H9 (cell line): Measurements from ENCODE around the gene SYTL5. TPM values are rescaled to one million over a fixed set of nuclear protein-coding genes. Genes with fewer than 3 reads are reported as not detected.

Experiments
- DNase-seq: peaks from one replicate; pipeline ENCODE4 v3.0.0-alpha.2; 2017
- H2AFZ ChIP-seq: one replicate; pipeline ENCODE4 v1.6.1; 2013; ENCODE audit warnings: mild to moderate bottlenecking, low read length, control low read depth, moderate library complexity
- H2AK5ac ChIP-seq: 2 replicates; pipeline ENCODE4 v1.6.1; 2013; ENCODE audit warnings: low read length, control low read depth, mixed read lengths; ENCODE audit not compliant: insufficient read length
- H2BK120ac ChIP-seq: one replicate; pipeline ENCODE4 v1.6.1; 2013; ENCODE audit warnings: low read depth, mild to moderate bottlenecking, low read length, control low read depth, inconsistent platforms; ENCODE audit not compliant: poor library complexity, severe bottlenecking
- H2BK12ac ChIP-seq: 2 replicates; pipeline ENCODE4 v1.6.1; 2013; ENCODE audit warnings: low read length, control low read depth, mixed read lengths, low read depth; ENCODE audit not compliant: insufficient read length
- H2BK15ac ChIP-seq: 2 replicates; pipeline ENCODE4 v1.6.1; 2013; ENCODE audit warnings: low read depth, low read length, control low read depth
- H2BK20ac ChIP-seq: one replicate; pipeline ENCODE4 v1.6.1; 2013; ENCODE audit warnings: low read depth, mild to moderate bottlenecking, low read length, control low read depth, inconsistent platforms; ENCODE audit not compliant: poor library complexity, severe bottlenecking
- H2BK5ac ChIP-seq: 2 replicates; pipeline ENCODE4 v1.6.1; 2013; ENCODE audit warnings: low read length, control low read depth, mixed read lengths; ENCODE audit not compliant: insufficient read length
- H3K14ac ChIP-seq: 2 replicates; pipeline ENCODE4 v1.6.1; 2013; ENCODE audit warnings: low read length, control low read depth; ENCODE audit not compliant: insufficient read depth
- H3K18ac ChIP-seq: 2 replicates; pipeline ENCODE4 v1.6.1; 2013; ENCODE audit warnings: low read depth, mild to moderate bottlenecking, mixed read lengths, low read length, control low read depth; ENCODE audit not compliant: insufficient read length
- H3K23ac ChIP-seq: 2 replicates; pipeline ENCODE4 v1.6.1; 2013; ENCODE audit warnings: low read length, control low read depth, mixed read lengths, low read depth; ENCODE audit not compliant: insufficient read length
- H3K23me2 ChIP-seq: 2 replicates; pipeline ENCODE4 v1.6.1; 2013; ENCODE audit warnings: low read depth, mild to moderate bottlenecking, mixed read lengths, low read length, control low read depth; ENCODE audit not compliant: insufficient read length, poor library complexity, severe bottlenecking
- H3K27ac ChIP-seq: 2 replicates; pipeline ENCODE4 v1.5.1; 2013; ENCODE audit warnings: low read length, control low read depth, mixed read lengths, low read depth; ENCODE audit not compliant: insufficient read length
- H3K27me3 ChIP-seq: 2 replicates; pipeline ENCODE4 v1.6.1; 2013; ENCODE audit warnings: low read length, control low read depth, inconsistent platforms; ENCODE audit not compliant: insufficient read depth
- H3K4ac ChIP-seq: 2 replicates; pipeline ENCODE4 v1.6.1; 2013; ENCODE audit warnings: low read depth, mild to moderate bottlenecking, control low read depth, inconsistent platforms, low read length, moderate library complexity
- H3K4me1 ChIP-seq: 2 replicates; pipeline ENCODE4 v1.6.1; 2013; ENCODE audit warnings: low read length, control low read depth, inconsistent platforms; ENCODE audit not compliant: insufficient read depth
- H3K4me2 ChIP-seq: 2 replicates; pipeline ENCODE4 v1.6.1; 2013; ENCODE audit warnings: low read length, control low read depth, mixed read lengths; ENCODE audit not compliant: insufficient read length, insufficient read depth
- H3K56ac ChIP-seq: 2 replicates; pipeline ENCODE4 v1.6.1; 2013; ENCODE audit warnings: low read depth, mild to moderate bottlenecking, mixed read lengths, low read length, control low read depth; ENCODE audit not compliant: insufficient read length
- H3K79me1 ChIP-seq: 2 replicates; pipeline ENCODE4 v1.6.1; 2013; ENCODE audit warnings: low read depth, mild to moderate bottlenecking, moderate library complexity, low read length, control low read depth, inconsistent platforms; ENCODE audit not compliant: insufficient read depth, poor library complexity, severe bottlenecking
- H3K79me2 ChIP-seq: 2 replicates; pipeline ENCODE4 v1.6.1; 2013; ENCODE audit warnings: low read length, control low read depth, inconsistent platforms; ENCODE audit not compliant: insufficient read depth
- H3K9ac ChIP-seq: 2 replicates; pipeline ENCODE4 v1.6.1; 2013; ENCODE audit warnings: low read length, control low read depth, mixed read lengths; ENCODE audit not compliant: insufficient read length; ENCODE audit errors: extremely low read depth
- H3K9me3 ChIP-seq: one replicate; pipeline ENCODE4 v1.6.1; 2013; ENCODE audit warnings: low read depth, low read length, inconsistent platforms; ENCODE audit not compliant: control insufficient read depth
- H3T11ph ChIP-seq: one replicate; pipeline ENCODE4 v1.6.1; 2013; ENCODE audit warnings: mild to moderate bottlenecking, low read length, control low read depth, inconsistent platforms
- H4K20me1 ChIP-seq: one replicate; pipeline ENCODE4 v1.6.1; 2013; ENCODE audit not compliant: control insufficient read depth, insufficient read length, insufficient read depth
- H4K5ac ChIP-seq: 2 replicates; pipeline ENCODE4 v1.6.1; 2013; ENCODE audit warnings: low read depth, mild to moderate bottlenecking, mixed read lengths, low read length, control low read depth; ENCODE audit not compliant: insufficient read length
- H4K8ac ChIP-seq: replicated peaks from 2 replicates; pipeline ENCODE4 v1.6.1; 2013; ENCODE audit warnings: low read length, control low read depth, mixed read lengths, low read depth; ENCODE audit not compliant: insufficient read length
- H4K91ac ChIP-seq: 2 replicates; pipeline ENCODE4 v1.6.1; 2013; ENCODE audit warnings: low read depth, mild to moderate bottlenecking, moderate library complexity, mixed read lengths, low read length, control low read depth; ENCODE audit not compliant: insufficient read length
- H3K27ac Mint-ChIP-seq, 3 experiments: 2 replicates in 2 of 3; 3 replicates in 1 of 3; pipeline ENCODE4 v1.8.0; 2020 to 2021; ENCODE audit warnings: mixed read lengths in 3 of 3, mild to moderate bottlenecking in 1 of 3, moderate library complexity in 1 of 3
- H3K27me3 Mint-ChIP-seq: 2 replicates; pipeline ENCODE4 v1.8.0; 2021; ENCODE audit warnings: low read depth, mild to moderate bottlenecking, moderate library complexity, mixed read lengths
- H3K36me3 Mint-ChIP-seq, 3 experiments: 2 replicates in 2 of 3; 3 replicates in 1 of 3; pipeline ENCODE4 v1.8.0; 2020 to 2021; ENCODE audit warnings: low read depth in 3 of 3, mixed read lengths in 3 of 3; ENCODE audit not compliant: insufficient read depth in 1 of 3
- H3K4me1 Mint-ChIP-seq, 2 experiments: 2 replicates each; pipeline ENCODE4 v1.8.0; 2020; ENCODE audit warnings: mixed read lengths in 2 of 2
- H3K4me3 Mint-ChIP-seq, 2 experiments: 2 replicates in 1 of 2; 3 replicates in 1 of 2; pipeline ENCODE4 v1.8.0; 2020 to 2021; ENCODE audit warnings: mild to moderate bottlenecking in 2 of 2, mixed read lengths in 2 of 2, moderate library complexity in 1 of 2
- H3K9me3 Mint-ChIP-seq, 2 experiments: 2 replicates in 1 of 2; 3 replicates in 1 of 2; pipeline ENCODE4 v1.8.0; 2020; ENCODE audit warnings: mild to moderate bottlenecking in 2 of 2, mixed read lengths in 2 of 2, moderate library complexity in 1 of 2
- WGBS: extraction: QIAGEN DNeasy Blood & Tissue Kit; methylation state at CpG from one replicate; pipeline ENCODE4 v1.1.7; 2013; ENCODE audit warnings: missing lambda C conversion rate, low lambda C conversion rate, mixed read lengths; ENCODE audit not compliant: insufficient read length; ENCODE audit errors: extremely low coverage; 5-methylcytosine and 5-hydroxymethylcytosine counted together
- total RNA-seq: library from RNA; stranded (reverse); gene quantifications from 2 replicates; pipeline ENCODE4 v1.2.1, GENCODE V29; 2021
- TF ChIP-seq, protein P1 (sequence below): fragments of 200-600 bp; sonication (generic); conservative IDR thresholded peaks from 3 replicates; pipeline ENCODE4 v1.8.0; 2021; ENCODE audit warnings: antibody characterized with exemption, mild to moderate bottlenecking

The SYTL5 gene
- total RNA-seq, 1 experiment from 2014 or later: 0.15 TPM

GRCh38 chrX:38095971-38096529 lies 89.7 kb downstream of the SYTL5 start:
- Histone ChIP-seq H3K14ac (no peak overlapping the region), H3K9ac (no peak overlapping the region), H4K5ac (no peak overlapping the region), H2AFZ (no peak overlapping the region), H2BK12ac (no peak overlapping the region), H4K20me1 (no peaks in the 10 kb centered on the region), H3K18ac (no peak overlapping the region), H3K23me2 (no peaks in the 10 kb centered on the region), H2BK20ac (no peak overlapping the region), H4K8ac (no peak overlapping the region), H4K91ac (no peak overlapping the region), H3T11ph (no peak overlapping the region), H3K27ac (no peak overlapping the region), H3K9me3 (no peaks in the 10 kb centered on the region), H2BK15ac (no peak overlapping the region), H3K4me1 (no peaks in the 10 kb centered on the region), H3K4me2 (no peak overlapping the region), H3K79me2 (no peaks in the 10 kb centered on the region), H2BK120ac (no peak overlapping the region), H2AK5ac (no peak overlapping the region), H3K23ac (no peak overlapping the region), H3K27me3 (no peaks in the 10 kb centered on the region), H3K56ac (no peak overlapping the region), H2BK5ac (no peak overlapping the region), H3K79me1 (no peaks in the 10 kb centered on the region), H3K4ac (no peak overlapping the region)
- no CpG with 5 or more reads among the region's 4 CpGs for WGBS
- Mint-ChIP-seq H3K4me1 (no peaks in the 10 kb centered on the region), H3K27ac (no peak overlapping the region), H3K9me3 (peaks cover 31 to 44% of the 10 kb centered on the region in 2 experiments), H3K27me3 (no peaks in the 10 kb centered on the region), H3K36me3 (no peaks in the 10 kb centered on the region; a peak in 1 of 7 replicates), H3K4me3 (no peak overlapping the region)
- TF ChIP-seq, protein P1, sequence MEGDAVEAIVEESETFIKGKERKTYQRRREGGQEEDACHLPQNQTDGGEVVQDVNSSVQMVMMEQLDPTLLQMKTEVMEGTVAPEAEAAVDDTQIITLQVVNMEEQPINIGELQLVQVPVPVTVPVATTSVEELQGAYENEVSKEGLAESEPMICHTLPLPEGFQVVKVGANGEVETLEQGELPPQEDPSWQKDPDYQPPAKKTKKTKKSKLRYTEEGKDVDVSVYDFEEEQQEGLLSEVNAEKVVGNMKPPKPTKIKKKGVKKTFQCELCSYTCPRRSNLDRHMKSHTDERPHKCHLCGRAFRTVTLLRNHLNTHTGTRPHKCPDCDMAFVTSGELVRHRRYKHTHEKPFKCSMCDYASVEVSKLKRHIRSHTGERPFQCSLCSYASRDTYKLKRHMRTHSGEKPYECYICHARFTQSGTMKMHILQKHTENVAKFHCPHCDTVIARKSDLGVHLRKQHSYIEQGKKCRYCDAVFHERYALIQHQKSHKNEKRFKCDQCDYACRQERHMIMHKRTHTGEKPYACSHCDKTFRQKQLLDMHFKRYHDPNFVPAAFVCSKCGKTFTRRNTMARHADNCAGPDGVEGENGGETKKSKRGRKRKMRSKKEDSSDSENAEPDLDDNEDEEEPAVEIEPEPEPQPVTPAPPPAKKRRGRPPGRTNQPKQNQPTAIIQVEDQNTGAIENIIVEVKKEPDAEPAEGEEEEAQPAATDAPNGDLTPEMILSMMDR: no peak
- DNase-seq: no peak
